Fibroblast of upper back skin (primary cell): ENCODE data around the gene FAM151A.

Experiments
- DNase-seq: peaks from one replicate; pipeline ENCODE4 v3.0.0-alpha.2; 2013

The FAM151A gene

DNA sequence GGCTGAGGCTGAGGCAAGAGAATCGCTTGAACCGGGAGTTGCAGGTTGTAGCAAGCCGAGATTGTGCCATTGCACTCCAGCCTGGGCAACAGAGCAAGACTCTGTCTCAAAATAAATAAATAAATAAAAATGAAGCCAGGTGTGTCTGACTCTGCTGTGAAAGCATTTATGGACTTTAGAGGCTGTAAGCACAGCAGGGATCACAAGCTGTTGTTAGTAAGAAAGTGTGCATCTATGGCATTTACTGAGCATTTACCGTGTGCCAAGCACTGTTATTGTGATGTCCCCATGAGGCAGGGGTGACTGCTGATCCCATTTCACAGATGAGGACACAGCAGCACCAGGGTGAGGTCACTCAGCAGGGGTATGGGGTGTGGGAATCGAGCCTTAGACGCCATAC, 20.1 kb downstream of the FAM151A start:
- no peak for DNase-seq

- no peak for DNase-seq
These were observed 20.8 kb downstream of the FAM151A start for GRCh38 chr1:54602554-54602953.

- no peak for DNase-seq
These were observed 21.6 kb downstream of the FAM151A start for GRCh38 chr1:54601730-54602129.

- DNase-seq: no peak
These were observed 22.2 kb downstream of the FAM151A start for GRCh38 chr1:54600947-54601721.

GRCh38 chr1:54599211-54599823, 24.0 kb downstream of the FAM151A start:
- DNase-seq: no peak

GRCh38 chr1:54597455-54598030, 25.8 kb downstream of the FAM151A start:
- no peak for DNase-seq

DNA sequence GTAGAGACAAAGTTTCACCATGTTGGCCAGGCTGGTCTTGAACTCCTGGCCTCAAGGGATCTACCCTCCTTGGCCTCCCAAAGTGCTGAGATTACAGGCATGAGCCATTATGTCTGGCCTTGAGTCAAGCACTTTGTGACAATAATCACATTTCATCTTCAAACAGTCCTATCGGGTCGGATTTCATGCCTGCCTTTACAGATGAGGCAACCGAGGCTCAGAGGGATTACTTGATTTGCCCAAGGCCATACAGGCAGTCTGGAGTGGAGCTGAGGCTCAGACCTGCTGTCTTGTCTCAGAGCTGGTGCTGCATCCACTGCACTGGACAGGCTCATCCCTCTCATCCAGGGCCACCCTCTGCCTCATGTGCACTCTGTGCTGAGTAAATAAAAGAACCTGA, 26.6 kb downstream of the FAM151A start:
- no peak for DNase-seq

GRCh38 chr1:54595956-54596498, 27.3 kb downstream of the FAM151A start:
- no peak for DNase-seq

- DNase-seq: no peak
These were observed 28.9 kb downstream of the FAM151A start for GRCh38 chr1:54594463-54594862.

GRCh38 chr1:54593571-54594160, 29.7 kb downstream of the FAM151A start:
- no peak for DNase-seq

- DNase-seq: no peak
These were observed 32.1 kb downstream of the FAM151A start for GRCh38 chr1:54591127-54591756.

DNA sequence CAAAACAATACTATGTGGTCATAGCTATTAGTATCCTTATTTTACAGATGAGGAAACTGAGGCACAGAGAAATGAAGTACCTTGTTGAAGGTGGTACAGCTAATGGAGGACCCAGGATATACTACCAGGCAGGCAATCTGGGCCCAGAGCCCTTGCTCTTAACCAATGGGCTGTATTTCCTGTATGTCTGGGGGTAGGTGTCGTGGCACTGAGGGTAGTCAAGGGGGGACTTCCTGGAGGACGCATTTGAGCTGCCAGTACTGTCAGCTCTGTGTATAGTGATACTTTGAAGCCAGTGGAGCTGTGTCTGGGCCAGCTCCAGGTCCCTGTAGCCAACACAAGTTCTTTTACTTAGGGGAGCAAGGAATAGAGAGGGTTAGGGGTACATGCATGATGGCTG, 34.9 kb downstream of the FAM151A start:
- DNase-seq: no peak

DNA sequence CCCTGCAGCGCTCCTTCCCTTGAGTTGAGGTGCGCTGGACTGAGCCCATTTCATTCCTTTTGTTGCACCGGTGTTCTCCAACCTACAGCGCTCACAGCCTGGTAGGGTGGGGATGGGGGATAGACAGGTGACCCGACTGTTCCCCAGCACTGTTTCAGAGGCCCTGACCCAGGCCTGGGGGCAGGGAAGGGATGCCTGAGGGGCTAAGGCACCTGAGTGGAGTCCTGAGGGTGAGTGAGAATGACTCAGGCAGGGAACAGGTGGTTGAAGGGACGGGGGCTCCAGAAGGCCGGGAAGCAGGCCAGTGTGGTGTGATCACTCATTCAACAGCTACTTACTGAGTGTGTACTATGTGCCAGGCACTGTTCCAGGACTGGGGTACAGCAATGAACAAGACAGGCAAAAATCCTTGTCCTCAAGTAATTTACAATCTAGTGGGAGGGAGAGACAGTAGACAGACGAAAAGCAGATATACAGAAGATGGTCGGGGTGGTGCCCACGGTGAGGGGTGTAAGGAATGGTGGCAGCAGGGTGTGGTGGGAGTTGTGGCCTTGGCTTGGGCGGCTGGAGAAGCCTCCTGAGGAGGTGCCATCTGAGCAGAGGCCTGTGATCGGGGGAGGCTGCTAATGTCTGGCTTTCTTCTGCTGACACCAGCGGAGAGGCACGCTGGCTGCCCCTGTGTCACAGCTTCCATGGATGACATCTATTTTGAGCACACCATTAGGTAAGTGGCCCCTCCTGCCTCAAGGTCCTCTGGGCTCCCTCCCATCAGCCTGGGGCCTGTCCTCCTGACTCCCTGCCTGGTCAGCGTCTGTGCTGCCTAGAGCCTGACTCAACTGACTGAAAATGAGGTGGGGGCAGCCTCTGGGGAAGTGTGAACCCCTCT, 37.9 kb downstream of the FAM151A start:
- DNase-seq: no peak

DNA sequence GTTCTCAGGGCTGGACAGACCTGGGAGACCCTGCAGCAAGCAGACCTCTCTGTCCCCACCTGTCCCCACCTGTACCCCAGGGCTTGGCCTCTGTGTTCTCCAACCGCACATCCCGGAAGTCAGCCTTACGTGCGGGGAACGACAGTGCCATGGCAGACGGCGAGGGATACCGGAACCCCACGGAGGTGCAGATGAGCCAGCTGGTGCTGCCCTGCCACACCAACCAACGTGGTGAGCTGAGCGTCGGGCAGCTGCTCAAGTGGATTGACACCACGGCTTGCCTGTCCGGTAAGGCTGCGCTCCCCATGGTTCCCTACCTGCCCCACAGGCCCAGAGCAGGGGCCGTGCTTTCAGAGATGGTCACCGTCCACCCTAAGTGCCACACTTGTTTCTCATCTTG, 38.8 kb downstream of the FAM151A start:
- no peak for DNase-seq

DNA sequence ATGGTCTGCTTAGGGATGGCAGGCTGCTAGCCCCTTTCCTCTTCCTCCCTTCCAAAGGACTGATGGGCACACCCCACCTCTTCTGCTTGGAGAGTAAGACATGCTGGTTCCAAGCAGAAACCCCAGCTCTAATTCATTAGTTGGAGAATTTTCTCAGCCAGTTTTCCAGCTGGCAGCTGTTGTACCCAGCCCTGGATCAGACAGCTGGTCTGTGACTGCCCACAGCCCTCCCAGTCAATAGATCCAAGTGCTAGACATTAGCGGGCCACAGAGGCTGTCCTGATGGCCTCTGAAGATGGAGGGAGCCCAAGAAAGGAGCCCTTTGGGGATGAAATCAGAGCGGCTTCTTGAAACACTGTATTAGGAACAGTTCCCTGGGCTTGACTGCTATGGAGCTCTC, 39.5 kb downstream of the FAM151A start:
- no peak for DNase-seq

DNA sequence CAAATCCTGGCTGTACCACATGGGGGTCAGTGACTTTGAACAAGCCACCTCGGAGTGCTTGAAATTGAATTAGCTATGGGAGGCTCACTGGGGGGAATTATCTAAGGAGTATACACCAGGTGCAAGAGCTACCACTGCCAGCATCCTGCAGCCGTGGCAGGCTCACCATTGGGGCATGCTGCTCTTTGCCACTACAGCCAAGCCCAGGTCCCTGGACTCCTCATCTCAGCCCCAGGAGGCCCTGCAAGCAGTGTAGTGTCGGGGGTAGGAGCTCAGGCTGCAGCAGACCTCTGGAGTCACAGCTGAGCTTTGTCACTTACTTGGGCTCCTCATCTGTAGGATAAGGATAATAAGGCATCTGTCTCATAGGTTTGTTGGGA, 40.0 kb downstream of the FAM151A start:
- no peak for DNase-seq

DNA sequence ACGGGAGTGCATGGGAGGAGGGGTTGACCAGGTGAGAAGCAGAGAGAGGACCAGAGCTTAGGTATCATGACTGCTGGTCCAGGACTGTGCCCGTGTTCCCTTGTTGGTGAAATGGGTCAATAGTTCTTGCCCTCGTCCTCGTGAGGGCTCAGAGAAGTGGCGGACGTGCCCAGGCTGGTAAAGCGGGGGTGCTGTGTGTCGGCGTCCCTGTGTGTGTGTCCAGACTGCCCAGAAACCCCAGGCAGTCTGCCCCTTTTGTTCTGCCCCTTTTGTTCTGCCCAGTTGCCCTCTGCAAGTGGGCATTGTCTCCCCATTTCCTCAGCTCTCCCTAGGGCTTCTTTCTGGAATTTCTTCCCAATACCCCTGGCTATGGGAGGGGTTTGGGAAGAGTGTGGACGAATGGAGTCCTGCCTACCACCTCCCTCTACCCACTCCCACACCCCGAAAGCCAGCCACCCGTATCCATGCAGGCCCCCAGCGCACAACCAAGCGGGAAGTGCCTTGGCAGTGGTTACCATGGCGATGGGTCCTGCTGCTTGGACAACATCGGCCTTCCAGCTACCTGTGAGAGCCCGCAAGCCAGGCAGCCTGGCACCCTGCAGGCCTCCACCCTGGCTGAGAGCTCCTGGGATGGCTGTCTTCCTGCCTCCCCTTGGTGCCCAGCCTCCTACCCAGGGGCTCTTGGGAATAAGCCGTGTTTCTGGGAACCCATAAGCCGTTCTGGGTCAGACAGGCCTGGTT, 40.6 kb downstream of the FAM151A start:
- DNase-seq: no peak

GRCh38 chr1:54581621-54582035, 41.7 kb downstream of the FAM151A start:
- DNase-seq: peak; percentile 39

- DNase-seq: no peak
These were observed 42.3 kb downstream of the FAM151A start for GRCh38 chr1:54580856-54581550.

- no peak for DNase-seq
These were observed 44.0 kb downstream of the FAM151A start for GRCh38 chr1:54579337-54579781.

GRCh38 chr1:54577612-54578011, 45.7 kb downstream of the FAM151A start:
- peak; percentile 40 for DNase-seq
